GM18867 (cell line): Measurements from ENCODE around the gene PTPRE.

Experiments used
- ATAC-seq: cut with Tn5 transposase; IDR thresholded peaks from one replicate; pipeline ENCODE4 v1.9.1; 2021; ENCODE audit warnings: mild to moderate bottlenecking, moderate library complexity; ENCODE audit not compliant: unreplicated experiment

The PTPRE gene

GRCh38 chr10:128042131-128042610, 135.3 kb downstream of the PTPRE start:
- ATAC-seq, result peak; percentile 87

GRCh38 chr10:128043259-128044045, 136.5 kb downstream of the PTPRE start:
- no peak for ATAC-seq

DNA sequence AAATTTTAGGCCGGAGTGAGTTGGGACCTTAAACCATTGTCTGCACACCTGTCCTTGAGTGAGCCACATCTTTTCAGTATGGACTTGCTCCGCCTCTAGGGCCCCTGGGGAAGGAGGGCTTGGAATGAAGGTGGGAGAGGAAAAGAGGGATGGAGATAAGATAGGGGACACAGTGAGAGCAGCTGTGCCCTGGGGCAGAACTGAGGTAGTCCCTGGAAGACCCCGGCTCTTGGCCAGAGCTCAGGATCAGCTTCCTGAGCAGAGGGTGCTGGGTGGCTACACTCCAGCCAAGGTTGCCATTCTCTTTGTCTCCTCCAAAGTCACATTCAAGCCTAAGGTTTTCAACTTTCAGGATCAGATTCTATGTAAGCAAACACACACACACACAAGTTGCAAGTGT, 137.3 kb downstream of the PTPRE start:
- ATAC-seq, result no peak

DNA sequence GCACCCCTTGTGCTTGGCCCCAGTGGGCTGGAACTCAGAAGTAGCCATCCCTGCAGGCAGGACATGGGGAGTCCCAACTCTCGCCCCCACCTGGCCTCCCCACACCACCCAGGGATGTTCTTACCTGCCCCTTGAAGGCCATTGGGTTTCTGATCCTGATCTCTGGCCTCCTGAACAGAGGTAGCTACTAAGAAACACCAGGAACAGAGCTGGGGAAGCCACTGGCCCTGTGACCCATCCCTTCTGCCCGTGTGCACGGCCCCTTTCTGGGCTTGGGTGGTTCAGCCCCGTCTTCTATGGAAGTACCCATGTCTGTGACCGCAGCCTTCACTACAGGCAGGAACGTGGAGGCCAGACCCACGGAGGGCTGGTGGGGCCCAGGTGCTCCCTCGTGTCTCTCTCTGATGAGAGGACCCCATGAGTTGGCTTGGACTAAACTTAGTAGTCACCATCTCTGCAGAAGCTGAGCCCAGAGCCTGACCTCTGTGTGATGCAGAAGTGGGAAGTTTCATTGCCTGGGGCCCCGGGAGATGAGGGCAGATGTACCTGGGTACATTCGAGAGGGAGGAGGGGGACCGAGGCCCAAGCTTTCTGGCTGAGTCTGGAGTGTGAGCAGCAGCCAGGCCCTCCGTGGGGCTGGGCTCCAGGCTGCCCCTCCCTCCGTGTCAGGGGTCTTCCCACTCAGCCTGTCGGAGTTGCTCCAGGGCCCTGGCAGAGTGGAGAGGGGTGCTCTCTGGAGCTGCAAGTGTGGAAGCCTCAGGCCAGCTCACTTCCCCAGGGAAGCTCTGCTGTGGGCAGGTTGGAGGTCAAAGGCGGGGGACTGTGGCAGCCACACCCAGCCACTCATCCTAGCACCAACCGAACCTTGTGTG, 138.3 kb downstream of the PTPRE start:
- ATAC-seq, result no peak

GRCh38 chr10:128045833-128046120, 138.9 kb downstream of the PTPRE start:
- ATAC-seq, result no peak

DNA sequence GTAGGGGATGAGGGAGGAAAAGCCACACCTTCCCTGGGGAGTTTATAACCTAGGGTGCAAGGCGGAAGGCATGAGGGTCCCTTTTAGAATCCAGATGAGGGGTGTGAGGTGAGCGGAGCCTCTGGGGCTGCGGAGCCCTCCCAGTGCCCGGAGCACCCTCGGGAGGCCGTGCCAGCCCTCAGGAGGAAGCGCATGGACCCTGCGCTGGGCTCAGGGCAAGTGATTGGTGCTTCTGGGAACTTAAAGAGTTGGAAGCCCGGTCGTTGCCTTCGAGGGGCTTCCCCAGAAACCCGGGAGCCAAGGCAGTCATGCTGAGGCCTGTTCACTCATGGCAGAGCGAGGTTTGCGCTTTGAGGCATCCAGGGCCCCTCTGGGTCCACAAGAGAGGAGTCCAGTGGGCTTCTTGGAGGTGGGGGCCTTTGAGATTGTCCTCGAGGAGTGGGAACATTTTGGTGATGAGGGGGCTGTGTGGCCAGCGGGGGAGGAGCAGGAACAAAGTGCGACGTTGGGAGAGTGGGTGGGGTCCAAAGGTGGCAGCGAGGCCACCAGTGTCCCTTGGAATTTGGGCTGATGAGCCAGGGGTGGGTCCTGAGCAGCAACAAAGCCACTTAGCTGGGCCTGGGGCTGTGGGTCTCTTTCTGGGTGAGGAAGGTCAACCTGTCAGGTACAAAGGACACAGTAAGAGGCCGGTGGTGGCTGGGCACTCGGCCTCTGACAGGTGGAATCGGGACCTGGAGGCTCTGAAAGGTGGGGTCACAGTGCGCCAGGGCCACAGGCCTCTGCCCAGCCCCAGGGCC, 139.5 kb downstream of the PTPRE start:
- ATAC-seq, result no peak

- peak; percentile 2 for ATAC-seq
Measured at GRCh38 chr10:128046953-128047290, 140.0 kb downstream of the PTPRE start.

DNA sequence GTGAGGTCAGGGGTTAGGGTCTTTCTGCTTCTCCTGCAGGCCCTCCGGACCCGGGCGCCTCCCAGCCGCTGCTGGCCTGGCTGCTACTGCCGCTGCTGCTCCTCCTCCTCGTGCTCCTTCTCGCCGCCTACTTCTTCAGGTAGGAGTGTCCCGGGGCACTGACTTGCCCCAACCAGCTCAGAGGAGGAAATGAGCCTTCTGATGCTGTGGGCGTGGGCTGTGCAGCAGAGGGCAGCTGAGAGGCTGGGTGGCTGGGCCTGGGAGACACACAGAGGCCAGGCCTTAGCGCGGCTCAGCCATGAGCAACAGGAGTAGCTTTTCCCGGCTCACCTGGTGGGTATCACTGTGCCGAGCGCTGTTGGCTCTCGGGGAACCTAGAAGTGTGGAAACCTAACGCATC, 140.4 kb downstream of the PTPRE start:
- peak; percentile 99 for ATAC-seq

GRCh38 chr10:128047991-128048818, 141.3 kb downstream of the PTPRE start:
- peak; percentile 31 for ATAC-seq

- no peak for ATAC-seq
Measured at GRCh38 chr10:128048819-128049210, 141.9 kb downstream of the PTPRE start.

GRCh38 chr10:128049226-128050120, 142.6 kb downstream of the PTPRE start:
- ATAC-seq, result no peak

DNA sequence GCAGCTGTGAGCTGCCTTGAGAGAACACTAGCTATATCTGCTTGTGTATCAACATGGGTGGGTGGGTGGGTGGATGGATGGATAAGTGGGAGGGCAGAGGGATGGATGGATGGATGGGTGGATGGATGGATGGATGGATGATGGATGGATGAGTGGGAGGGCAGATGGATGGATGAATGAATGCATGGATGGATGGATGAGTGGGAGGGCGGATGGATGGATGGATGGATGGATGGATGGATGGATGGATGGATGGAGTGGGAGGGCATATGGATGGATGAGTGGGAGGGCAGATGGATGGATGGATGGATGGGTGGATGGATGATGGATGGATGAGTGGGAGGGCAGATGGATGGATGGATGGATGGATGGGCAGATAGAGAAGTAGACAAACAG, 143.2 kb downstream of the PTPRE start:
- no peak for ATAC-seq

GRCh38 chr10:128050936-128051335, 144.0 kb downstream of the PTPRE start:
- ATAC-seq, result no peak

DNA sequence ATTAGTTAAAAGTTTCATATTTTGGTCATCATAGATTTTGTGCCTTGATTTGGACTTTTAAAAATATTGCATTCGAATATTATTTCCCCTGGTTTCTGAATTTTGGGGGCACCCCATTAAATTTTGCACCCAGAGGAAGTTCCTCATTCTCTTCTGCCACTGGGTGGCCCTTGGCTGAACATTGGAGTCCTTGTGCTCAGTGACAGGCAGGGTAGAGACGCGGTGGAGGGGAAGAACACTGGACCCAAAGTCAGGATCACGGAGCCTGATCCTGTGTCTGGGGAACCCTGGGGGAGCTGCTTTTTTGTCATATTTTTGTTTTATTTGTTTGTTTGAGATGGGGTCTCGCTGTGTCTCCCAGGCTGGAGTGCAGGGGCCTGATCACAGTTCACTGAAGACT, 144.6 kb downstream of the PTPRE start:
- ATAC-seq, result no peak

DNA sequence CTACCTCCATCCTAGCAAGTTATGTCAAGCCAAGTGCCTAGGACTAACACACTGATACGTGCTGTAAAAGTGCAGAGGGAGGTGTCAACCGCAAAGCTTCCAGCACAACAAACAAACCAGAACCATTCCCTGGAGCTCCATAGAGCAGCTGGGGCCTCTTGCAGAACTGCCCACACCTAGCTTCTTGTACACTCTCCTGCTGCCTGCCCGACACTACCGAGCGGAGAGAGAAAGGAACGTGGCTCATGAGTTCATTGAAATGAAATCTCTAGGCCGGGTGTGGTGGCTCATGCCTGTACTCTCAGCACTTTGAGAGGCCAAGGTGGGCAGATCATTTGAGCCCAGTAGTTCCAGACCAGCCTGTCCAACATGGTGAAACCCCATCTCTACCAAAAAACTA, 145.8 kb downstream of the PTPRE start:
- ATAC-seq, result no peak

- ATAC-seq, result no peak
Measured at GRCh38 chr10:128053356-128053755, 146.5 kb downstream of the PTPRE start.

GRCh38 chr10:128054163-128054970, 147.5 kb downstream of the PTPRE start:
- ATAC-seq, result no peak

DNA sequence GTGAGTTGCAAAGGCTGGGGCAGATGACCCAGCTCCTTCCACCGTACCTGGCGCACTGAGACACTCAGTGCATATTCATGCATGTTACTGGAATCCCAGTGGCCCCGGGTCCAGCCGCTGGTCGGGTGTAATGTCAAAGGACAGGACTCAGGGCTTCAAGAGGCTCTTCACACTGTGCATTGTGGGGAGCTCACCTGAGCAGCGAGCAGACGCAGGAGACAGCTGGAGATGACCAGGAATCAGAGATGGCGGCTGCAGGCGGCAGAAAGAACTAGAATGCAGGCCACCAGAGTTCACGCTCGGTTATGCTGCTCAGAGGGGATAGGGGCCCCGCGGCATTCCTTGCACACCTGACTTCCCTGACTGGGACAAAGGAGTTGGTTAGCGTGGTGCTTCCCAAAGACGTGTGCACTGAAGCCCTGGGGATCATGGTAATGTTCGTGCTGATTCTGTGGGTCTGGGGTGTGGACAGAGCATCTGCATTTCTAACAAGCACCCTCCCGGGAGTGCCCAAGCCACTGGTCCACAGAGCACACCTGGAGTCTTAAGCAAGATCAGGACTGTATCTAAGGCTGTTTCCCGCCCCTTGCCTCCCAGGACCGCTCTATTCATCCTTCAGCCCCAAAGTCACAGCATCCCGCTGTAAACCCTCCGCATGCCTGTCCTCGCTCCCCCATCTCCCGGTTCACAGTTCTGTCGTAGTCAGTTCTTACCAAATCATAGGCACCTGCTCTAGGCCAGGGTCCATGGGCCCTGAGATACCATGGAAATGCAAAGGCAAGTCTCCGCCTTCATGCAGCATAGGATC, 148.4 kb downstream of the PTPRE start:
- no peak for ATAC-seq
